HK-2 (cell line): ENCODE measurements around the gene SHB.

Experiments
- DNase-seq: peaks from one replicate; pipeline ENCODE4 v3.0.0-alpha.2; 2018; ENCODE audit not compliant: unreplicated experiment

Gene SHB

GRCh38 chr9:37989701-37990100 is 79.3 kb downstream of the SHB start:
- no peak for DNase-seq

- no peak for DNase-seq
Measured at GRCh38 chr9:37988602-37989001, 80.4 kb downstream of the SHB start.

GRCh38 chr9:37988041-37988440 is 81.0 kb downstream of the SHB start:
- no peak for DNase-seq

- no peak for DNase-seq
Measured at GRCh38 chr9:37987467-37987981, 81.5 kb downstream of the SHB start.

DNA sequence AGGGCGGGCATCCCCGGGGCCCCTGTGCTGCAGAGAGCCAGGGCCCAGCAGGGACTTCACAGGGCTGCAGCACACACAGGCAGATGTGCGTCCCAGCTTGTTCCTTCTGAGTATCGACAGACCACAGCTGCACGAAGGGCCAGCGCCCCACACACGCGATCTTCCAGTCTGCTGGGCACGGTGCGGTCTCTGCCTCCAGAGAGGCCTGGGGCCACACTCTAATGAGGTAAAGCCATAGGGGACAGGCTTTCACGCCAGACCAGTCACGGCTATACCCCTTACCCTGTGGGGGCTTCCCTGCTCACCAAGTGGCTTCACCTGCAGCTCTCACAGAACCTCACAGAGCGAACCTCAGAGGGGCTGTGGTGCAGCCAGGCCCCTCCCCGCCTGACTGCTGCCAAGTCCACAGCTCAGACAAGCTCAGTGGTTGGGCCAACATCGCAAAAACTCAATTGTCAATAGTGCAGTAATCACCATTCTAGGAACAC is 82.2 kb downstream of the SHB start:
- DNase-seq, result no peak

DNA sequence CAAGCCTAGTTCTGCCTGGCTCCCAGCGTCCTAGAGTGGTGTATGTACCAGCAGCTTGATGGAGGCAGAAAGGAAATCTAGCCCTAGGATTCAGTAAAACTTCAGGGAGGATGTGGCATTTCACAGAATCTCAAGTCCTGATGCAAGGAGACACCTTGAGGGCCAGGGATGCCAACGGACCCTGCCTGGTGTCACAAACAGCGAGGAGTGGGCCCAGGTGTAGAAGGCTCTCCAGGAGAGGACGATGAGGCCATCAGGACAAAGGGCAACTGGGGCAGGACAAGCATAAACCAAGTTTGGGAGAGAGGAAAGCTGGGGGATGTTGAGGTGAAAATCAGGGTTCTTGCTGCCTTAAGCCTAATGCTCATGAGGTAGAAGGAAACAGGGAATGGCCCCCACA is 83.0 kb downstream of the SHB start:
- DNase-seq, result no peak

DNA sequence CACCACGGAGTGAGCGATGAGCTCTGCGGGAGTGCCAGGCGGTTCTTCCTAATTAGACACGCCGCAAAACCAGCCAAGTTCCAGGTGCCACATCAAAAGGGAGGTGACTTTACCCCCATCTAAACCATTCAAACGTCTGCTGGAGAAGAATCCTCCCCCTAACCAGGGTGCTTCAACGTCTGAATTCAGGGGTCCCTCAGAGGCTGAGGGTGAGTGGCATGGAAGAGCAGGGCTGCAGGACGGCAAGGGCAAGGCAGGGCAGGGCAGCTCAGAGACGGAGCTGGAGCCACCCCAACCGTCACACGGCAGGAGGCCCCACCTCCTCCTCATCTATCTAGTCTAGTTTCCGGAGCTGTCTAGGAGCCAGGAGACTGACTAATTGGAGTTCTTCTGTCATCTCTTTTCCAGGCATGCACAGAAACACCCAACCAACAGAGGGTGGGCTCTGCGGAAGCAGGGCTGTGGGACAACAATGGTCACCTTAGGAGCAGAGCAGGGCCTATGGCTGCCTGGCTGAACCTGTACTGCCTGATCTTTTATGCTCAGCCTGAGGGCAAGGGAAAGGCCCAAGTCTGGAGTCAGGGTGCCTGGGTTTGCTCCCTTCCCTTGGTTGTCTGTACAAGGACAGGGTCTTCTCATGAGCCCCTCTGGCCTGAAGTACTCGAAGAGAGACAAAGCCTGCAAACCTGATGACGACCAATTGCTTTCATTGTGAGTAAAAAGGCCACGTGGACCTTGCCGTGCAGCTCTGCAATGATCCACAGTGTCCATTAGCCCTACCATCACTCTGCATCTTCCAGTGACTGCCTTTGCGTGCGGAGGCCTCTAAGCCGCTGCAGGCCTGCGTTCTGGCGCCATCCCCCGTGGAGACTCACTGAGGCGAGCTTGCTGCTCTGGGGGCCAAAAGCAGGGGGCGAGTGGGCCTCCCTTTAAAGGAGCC is 84.1 kb downstream of the SHB start:
- no peak for DNase-seq

DNA sequence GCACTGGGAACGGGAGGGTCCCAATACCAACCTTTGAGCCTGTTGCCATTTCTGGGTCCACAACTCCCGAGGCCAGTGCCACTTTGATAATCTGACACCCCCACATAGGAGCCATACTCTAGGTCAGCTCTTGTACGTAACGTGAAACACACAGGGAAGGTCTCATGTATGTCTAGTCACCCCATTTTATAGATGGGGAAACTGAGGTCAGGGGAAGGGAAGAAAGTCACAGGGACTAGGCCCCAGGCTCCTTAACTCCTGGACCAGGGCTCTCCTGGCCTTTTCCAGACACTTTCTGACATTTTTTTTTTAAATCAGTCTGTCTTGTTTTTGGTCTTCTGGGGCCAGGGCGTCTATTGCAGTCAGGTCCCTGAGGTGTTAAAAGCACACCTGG is 84.8 kb downstream of the SHB start:
- DNase-seq, result no peak

DNA sequence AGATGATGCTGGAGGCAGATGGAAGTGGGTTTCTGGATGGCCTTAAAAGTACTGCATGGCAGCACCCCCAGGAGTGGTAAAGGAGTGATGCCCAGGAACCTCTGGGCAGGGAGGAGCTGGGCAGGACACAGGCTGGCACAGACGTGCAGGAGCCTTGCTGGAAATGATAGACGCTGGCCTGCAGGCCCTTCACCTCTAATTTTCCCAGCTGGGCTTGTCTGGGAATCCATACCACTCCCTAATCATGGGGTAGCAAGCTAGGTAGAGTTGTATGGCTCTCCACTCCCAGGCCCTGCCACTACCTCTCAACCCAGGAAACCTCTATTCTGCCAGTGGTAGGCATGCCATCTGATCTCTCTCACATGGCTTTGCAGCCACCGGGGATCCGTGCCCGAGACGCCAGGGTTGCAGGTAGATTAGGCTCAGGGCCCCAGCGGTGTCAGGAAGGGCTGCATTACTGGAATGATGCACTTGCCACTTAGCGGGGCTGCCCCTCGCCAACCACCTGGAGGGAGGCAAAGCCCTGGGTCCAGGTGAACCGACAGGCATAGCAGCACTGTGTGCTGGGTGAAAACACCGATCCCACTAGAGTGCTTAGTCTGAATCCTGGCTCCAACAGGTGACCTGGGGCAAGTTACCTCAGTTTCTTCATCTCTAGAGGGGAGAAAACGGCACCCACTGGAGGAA is 85.5 kb downstream of the SHB start:
- DNase-seq, result no peak

DNA sequence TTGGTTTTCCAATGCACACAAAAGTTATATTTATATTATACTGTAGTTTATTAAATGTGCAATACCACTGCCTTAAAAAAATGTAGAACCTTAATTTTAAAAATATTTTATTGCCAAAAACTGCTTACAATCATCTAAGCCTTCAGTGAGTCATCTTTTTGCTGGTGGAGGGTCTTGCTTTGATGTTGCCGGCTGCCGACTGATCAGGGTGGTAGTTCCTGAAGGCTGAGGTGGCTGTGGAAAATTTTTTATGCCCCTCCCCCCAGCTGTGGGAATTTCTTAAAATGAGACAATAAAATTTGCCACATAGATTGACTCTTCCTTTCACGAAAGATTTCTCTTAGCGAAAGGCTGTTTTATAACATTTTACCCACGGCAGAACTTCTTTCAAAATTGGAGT is 89.2 kb downstream of the SHB start:
- no peak for DNase-seq

DNA sequence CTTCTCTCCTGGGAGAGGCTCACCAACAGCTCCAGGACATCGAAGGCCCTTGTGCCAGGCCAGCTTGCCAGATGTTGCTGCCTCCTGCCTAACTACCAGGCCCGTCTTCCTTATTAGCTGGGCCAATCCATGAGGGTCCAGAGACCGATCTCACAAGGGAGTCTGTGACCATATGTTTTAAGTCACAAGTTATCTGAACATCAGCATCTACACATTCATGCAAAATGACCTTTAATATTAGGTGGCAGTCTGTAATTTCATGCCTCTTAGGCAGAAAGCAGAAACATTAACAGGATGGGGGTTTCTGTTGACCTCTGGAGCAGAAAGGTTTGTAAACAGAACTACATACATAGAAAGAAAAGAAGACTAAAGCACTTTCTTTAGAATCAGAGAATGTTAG is 90.0 kb downstream of the SHB start:
- no peak for DNase-seq

GRCh38 chr9:37978481-37978864 is 90.6 kb downstream of the SHB start:
- no peak for DNase-seq

DNA sequence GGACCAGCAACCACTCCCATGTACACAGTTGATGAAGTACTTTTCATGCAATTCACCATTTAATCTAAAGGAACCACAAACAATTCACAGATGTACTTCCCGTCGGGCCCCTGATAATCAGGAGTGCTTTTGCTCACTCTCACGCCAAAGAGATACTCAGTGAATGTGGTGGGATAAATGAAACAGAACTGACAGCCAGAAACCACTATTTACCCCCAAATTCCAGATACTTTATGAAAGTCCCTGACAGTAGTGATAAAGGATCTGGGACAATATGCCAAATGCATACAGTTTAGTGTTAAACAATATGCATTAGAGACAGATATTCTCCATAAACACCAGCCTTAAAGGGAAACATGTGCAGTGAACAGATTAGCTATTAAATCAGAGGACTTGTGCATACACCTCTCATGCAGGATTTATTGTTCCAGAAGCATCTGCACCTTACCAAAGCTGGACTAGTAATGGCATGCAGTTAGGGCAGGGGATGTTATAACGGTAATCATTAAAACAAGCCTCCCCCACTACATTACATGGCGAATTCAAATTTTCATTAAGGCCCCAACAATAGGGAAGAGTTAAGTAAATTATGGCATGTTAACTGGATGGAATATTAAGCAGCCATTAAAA is 91.1 kb downstream of the SHB start:
- no peak for DNase-seq

GRCh38 chr9:37976714-37977477 is 92.1 kb downstream of the SHB start:
- no peak for DNase-seq

DNA sequence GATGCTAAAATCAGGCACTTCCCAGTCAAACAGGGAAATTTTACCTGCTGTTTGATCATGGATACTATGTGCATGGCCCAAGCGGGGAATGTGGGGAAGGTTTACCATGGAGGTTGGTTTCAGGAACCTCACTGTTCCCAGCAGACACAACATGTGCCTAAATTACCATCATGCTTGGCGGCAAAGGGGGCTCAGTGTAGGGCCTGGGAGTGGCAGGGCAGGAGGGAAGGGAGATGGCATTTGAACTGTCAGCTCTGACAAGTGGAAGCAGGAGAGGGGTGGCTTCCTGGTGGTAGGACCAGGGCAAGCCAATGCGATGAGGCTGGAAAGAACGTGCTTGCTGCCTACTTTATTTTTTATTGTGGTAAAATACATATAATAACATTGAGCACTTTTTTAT is 93.4 kb downstream of the SHB start:
- DNase-seq, result no peak

GRCh38 chr9:37974506-37975173 is 94.4 kb downstream of the SHB start:
- DNase-seq, result no peak

DNA sequence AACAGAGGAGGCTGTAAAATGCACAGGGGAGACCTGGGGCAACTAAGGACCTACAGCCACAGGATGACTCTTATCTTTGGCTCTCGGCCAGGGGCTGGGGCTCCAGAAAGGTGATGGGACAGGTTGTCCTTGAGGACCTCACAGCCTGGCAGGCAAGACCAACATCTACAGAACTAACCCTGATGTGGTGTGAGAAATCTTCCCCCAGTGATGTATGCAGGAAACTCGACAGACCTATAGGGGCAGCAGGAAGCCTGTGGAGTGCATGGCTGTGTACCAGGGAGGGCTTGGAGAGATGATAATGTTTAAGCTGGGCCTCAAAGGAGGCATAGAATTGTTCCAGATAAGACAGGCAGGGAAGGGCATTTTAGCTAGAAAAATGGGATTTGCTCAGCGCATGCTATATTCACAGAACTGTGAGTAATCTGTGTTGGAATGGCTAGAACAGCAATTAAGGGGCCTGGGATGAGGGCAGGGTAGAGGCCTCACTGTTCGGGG is 96.6 kb downstream of the SHB start:
- no peak for DNase-seq

GRCh38 chr9:37971691-37972090 is 97.3 kb downstream of the SHB start:
- no peak for DNase-seq

GRCh38 chr9:37971108-37971459 is 97.9 kb downstream of the SHB start:
- DNase-seq, result no peak

- DNase-seq, result no peak
Measured at GRCh38 chr9:37970301-37971107, 98.5 kb downstream of the SHB start.
